GM21390 (cell line): ENCODE results near the gene SIAH3.

ENCODE experiments used
- ATAC-seq: cut with Tn5 transposase; IDR thresholded peaks from one replicate; pipeline ENCODE4 v1.9.1; 2021; ENCODE audit not compliant: unreplicated experiment

The SIAH3 gene

DNA sequence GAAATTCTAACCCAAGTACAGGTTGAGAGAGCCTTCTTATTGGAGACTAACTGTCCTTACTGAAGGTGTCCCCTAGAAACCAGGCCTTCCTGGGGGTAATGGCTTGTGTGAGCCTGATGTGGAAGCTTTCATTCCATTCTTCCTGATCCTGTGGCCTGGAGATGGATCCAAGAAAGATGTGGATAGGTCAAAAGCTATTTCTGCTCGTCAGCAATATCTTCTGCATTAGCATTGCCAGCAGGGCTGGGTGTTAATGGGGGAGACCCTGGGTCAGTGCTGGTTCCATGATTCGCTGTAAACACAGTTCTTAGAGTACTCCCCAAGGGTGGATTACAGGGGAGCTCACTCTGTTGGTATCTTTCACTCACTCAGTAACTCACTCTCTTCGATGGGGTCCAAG is 106.6 kb downstream of the SIAH3 start:
- no peak for ATAC-seq

DNA sequence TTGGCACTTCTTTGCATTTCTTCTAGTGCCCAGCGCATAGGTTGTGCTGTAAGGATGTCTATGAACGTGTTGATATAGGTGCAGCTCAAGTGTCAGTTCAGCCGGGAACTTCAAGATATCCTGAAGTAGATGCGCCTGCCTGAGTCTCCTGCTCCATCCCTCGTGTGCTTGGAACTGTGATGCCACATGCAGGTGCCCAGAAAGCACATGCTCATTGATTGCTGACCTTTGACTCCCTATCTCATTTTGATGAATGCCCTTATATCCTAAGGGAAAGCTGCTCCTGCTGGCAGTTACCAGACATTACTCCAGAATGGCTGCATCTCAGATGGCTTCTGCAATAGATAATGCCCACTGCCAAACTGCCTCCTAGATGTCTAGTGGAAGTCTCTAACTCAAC is 108.6 kb downstream of the SIAH3 start:
- no peak for ATAC-seq

DNA sequence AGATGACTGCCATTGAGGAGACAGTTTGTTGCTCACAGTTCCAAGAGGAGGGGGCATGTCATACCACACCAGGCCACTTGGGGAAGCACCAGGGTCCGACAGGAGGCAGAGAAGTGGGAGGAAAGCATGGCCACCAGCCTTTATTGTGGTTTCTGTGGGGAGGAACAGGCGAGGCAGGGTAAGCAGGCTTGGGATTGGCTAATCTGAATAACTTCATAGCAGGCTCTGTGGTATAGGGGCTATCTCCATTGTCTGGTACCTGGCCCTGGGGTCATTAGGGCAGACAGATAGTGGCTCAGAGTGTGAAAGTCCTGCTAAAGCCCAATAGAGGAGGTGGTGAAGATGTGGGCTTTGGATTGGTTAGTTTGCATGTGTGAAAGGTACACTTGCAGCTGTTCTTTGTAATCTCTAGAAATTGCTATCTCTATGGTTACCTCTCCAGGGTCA is 114.0 kb downstream of the SIAH3 start:
- ATAC-seq, result no peak

DNA sequence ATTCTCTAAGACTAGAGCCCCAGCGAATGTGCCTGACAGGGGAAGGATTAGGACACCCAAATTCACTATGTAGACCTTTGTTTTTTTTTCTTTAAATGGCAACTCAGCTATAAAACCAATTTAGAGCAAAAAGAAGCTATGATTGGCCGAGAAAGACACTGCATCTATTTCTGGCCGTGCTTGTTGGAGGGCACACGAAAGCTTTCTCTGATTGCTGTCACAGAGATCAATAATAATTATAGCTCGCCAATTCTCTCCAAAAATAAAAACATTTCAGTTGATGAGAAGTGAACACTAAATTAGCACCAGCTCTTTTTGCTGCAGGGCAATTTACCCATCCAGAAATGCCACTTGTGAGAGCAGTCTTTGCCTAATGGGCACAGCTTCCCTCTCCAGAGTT is 118.2 kb downstream of the SIAH3 start:
- no peak for ATAC-seq

DNA sequence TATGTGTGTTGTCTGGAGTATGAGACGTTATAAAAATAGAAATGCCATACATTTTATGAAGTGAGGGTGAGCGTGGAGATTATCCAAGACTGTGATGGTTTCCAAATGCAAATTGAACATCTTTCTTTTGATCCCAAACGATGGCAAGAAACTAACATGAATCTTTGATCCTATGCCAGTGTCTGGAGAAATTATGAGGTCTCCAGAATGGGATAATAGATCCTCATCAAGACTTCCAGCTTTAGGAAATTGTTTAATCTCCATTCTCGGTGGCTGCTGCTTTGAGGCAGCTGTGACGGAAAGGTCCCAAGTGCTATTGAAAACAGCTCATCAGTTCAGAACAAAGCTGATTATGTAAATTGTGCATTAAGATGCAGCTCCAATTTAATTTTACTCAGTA is 118.6 kb downstream of the SIAH3 start:
- no peak for ATAC-seq

DNA sequence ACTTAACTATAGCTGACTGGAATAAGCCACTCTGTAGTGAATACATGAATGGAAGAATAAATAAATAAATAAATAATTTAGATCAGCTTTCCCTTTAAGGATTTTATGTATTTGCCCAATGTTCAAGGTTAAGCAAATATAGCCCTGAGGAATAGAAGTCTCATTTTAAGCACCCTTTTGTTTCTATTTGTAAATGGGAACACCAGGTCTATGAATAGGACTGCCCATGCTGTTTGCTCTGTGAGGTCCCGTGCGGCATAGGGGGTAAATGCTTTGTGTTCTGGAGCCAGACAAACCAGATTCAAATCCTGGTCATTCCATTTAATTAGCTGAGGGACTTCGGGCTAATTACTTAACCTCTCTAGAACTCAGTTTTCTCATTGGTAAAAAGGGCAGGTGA is 120.1 kb downstream of the SIAH3 start:
- ATAC-seq, result no peak

DNA sequence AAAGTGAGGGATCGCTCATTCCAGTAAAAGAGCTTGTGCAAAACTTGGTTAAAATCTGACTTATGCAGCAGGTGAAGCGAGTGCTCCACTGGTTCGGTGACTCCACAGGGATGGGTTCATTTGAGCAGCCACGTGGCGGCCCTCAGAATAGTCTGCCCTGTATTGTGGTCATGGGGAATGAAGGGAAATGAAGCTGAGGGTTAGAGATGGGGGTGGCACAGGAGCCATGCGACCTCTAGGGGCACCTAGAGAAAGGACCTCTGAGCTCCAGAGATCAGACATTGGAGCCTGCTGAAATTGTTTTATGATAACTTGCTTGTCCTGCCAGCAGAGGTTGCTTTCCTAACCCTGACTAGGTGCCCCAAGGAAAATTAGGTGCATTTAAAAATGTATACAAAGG is 122.8 kb downstream of the SIAH3 start:
- ATAC-seq, result peak; percentile 54
